Measurements from ENCODE around the gene PRELP.

The PRELP gene

GRCh38 chr1:203479646-203480045 lies 4.0 kb downstream of the PRELP start:
- DNase-seq, result no peak

- no peak for DNase-seq
These were observed 4.5 kb downstream of the PRELP start for GRCh38 chr1:203480084-203480483.

GRCh38 chr1:203480525-203481084 lies 5.0 kb downstream of the PRELP start:
- peak; percentile 63 for DNase-seq

DNA sequence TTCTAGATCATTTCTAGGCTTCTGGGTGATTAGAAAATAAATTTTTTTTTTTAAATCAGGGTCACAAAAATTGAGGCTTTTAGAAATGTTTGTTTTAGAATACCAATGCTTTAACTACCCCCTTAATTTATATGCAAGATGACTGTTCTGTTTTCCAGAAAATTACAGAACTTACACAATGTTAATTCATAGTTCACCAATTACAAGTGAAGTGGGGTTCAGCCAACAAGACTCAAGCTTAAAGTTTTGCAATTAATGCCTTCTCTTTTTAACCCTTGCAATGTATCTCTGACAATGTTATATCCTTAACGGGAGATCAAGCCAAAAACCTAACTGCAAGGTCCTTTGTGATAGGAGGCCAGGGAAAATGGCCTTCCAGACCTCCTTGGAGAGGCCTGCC lies 5.6 kb downstream of the PRELP start:
- no peak for DNase-seq

- DNase-seq, result no peak
These were observed 11.2 kb downstream of the PRELP start for GRCh38 chr1:203486618-203487370.

- DNase-seq, result no peak
These were observed 12.9 kb downstream of the PRELP start for GRCh38 chr1:203488539-203488938.

- no peak for DNase-seq
These were observed 15.0 kb downstream of the PRELP start for GRCh38 chr1:203490607-203491006.

DNA sequence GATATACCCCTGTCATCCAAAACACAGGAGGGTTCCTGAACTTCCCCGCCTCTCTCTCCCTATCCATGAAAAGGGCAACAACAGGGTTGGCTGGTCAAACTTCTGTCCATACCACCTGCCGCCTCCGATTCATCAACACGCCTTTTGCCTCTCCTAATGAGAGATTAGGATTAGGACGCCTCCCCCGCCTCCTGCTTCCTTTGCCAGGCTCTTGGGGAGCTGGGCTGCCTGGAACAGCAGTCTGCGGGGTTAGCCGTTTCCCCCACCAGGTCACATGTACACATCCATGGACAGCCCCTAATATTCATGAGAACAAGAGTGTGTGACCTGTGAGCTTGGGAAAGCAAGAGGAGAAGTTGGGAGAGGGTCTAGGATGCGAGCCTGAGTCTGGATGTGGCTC lies 16.1 kb downstream of the PRELP start:
- no peak for DNase-seq

DNA sequence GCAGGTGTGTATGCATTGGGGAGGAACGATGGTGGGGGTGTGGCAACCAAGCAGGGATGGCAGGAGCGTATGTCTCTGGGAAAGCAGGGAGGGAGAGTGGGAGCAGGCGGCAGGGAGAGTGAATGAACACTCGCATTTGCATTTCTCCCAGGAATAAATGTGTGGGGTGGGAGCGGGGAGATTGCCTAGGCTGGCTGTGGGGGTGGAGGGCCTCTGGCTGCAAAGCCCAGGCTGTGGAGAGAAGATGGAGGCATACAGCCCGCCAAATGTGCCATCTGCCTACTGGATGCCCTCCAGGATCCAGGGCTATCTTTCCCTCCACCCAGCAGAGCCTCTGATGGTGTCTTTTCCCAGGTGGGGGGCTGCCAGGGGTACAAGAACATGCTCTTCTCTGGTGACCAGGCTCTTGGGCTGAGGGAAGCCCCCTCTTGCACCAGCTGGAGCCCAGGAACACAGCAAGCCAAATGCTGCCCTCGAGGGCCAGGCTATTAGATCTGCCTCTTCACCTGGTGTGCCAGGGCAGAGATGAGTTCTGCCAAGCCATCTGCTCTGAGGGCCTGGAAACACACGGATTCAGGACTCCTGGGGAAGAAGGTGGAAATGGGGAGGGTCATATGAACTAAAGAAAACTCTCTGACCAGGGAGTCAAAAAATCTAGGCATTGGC lies 16.6 kb downstream of the PRELP start:
- no peak for DNase-seq

DNA sequence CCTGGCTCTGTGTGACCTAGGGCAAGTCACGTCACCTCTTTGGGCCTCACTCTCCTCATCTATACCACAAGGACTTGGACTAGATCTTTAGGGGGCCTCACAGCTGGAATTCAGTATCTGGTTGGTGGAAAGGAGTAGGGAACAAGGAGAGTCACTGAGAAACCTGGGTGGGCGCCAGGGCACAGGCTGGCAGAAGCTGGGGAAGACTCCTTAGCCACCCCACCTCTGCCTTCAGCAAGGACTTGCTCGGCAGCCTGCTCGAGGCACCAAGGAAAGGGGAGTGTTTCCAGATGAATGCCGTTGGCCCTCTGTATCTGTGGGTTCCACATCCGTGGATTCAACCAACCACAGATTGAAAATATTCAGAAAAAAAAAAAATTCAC lies 17.1 kb downstream of the PRELP start:
- no peak for DNase-seq

DNA sequence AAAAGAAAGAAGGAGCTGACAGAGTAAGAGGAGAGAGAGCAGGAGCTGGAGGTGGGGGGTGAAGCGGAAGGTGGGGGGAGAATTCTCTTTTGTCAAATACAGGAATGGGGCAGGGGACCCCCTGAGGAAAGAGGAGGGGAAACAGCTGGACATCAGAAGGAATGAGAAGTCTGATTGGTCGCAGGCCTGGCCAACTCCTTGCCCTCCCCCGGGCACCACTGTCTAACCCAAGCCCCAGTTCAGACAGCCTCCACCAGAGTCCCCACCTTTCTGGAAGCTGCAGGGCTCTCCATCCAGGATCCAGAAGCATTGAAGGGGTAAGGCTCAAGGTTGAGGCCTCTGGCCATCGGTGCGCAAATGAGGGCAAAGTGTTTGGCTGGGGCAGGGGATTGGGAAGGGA lies 18.3 kb downstream of the PRELP start, which contains the start of gene OPTC:
Gene OPTC, plus strand, starts transcription at position 253 of the 400 bp plus-strand sequence. CDS start 1,853 bp downstream, outside the sequence.
- DNase-seq, result no peak

GRCh38 chr1:203495845-203496244 lies 20.2 kb downstream of the PRELP start:
- no peak for DNase-seq

DNA sequence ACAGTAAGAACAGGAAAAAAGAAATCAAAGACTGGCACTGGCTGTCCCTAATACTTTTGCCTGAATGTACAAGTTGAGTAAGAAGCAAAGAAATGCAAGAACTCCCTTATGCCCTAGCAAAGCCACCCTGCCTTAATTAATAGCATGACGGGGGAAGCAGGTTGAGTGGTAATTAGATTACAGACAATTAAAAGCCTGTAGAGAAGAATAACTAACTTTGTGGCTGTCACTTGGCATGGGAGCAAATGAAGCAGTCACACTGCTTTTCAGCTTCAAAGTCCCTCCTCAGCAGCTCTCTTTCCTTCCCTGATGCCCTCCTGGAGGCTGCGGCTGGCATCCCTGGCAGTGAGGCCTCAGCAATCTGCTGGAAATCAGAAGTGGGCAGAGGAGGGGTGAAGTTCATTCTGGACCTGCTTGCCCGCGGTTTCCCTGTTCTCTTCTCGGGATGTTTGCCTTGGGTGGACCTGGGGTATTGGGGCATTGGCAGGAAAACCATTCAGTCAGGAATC lies 21.7 kb downstream of the PRELP start:
- DNase-seq, result no peak

DNA sequence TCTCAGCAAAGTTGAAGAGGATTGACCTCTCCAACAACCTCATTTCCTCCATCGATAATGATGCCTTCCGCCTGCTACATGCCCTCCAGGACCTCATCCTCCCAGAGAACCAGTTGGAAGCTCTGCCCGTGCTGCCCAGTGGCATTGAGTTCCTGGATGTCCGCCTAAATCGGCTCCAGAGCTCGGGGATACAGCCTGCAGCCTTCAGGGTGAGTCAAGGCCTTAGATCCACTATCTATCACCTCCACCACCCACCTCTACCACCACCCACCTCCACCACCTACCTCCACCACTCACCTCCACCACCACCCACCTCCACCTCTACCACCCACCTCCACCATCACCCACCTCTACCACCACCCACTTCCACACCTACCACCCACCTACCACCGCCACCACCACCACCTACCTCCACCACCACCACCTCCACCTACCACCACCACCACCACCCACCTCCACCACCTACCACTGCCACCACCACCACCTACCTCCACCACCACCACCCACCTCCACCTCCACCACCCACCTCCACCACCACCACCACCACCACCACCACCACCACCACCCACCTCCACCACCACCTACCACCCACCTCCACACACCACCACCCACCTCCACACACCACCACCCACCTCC lies 24.2 kb downstream of the PRELP start:
- no peak for DNase-seq

DNA sequence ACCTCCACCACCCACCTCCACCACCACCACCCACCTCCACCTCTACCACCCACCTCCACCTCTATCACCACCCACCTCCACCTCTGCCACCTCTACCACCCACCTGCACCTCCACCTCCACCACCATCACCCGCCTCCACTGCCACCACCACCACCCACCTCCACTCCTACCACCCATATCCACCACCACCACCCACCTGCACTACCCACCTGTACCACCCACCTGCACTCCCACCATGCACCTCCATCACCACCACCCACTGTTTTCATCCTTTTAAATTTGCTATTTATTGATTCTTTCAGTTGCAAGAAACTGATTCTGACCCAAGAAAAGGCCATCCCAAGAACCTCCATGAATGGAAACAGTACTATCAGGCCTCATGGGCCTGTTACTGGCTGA lies 24.7 kb downstream of the PRELP start:
- no peak for DNase-seq

DNA sequence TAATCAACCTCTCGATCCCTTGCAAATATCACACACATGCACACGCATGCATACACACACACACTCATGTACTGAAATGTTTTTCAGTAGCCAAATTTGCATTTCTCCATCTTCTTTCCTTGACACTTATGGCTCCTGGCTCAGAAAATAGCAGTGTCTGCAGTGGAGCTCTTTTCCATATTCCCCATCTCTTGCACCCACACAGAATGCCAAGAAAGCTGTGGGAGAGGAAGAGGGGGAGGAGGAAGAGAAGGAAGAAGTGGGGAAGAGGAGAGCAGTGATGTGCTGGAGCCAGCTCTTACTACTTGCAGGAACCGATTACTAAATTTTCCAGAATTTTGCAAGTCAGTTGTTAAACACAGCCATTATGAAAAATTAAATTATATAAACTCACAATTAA lies 28.2 kb downstream of the PRELP start:
- no peak for DNase-seq

GRCh38 chr1:203504400-203505250 lies 29.0 kb downstream of the PRELP start:
- DNase-seq, result peak; percentile 52

- DNase-seq, result no peak
These were observed 30.1 kb downstream of the PRELP start for GRCh38 chr1:203505526-203506204.

- no peak for DNase-seq
These were observed 31.4 kb downstream of the PRELP start for GRCh38 chr1:203506858-203507626.

DNA sequence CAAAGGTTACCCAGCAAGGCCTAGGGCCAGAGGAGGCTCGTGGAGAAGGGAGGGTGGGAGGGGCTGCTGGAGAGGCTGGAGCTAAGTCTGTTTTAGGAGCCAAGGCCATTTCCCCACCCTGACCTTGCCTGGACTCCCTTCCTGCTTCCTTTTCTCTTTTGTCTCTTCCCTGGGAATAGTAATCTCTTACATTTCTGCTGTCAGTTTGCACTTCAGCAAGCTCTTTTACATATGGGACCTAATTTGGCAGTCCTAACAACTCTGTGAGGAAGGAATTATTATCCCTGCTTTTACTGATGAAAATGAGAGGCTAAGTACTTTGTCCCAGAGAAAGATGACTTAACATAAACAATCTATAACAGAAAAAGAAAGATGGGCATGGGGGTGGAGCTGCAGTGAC lies 32.2 kb downstream of the PRELP start:
- DNase-seq, result no peak

GRCh38 chr1:203508463-203509073 lies 33.0 kb downstream of the PRELP start:
- no peak for DNase-seq

Measured in NCI-H510A (cell line).